Esophagus muscularis mucosa (tissue), 3 donors: ENCODE data around the gene HECTD4.

Experiments used
- POLR2A ChIP-seq: fragments of 450-650 bp; IDR thresholded peaks from one replicate; pipeline ENCODE4 v1.6.1; 2017; ENCODE audit warnings: antibody characterized with exemption, moderate library complexity, mild to moderate bottlenecking, low read depth
- POLR2AphosphoS5 ChIP-seq, 2 donors: sonication (generic); formaldehyde crosslinking; IDR thresholded peaks; one replicate each; pipeline ENCODE4 v1.6.1; 2017; ENCODE audit warnings: antibody characterized with exemption in 2 of 2
- TF ChIP-seq, protein P1 (sequence below), 3 experiments: fragments of 200-600 bp in 2 of 3; fragments of 450-650 bp in 1 of 3; sonication (generic) in 2 of 3; IDR thresholded peaks; one replicate each; pipeline ENCODE4 v1.5.1; 2017 to 2019; ENCODE audit warnings: antibody characterized with exemption in 3 of 3, mild to moderate bottlenecking in 2 of 3, moderate library complexity in 1 of 3

DNA sequence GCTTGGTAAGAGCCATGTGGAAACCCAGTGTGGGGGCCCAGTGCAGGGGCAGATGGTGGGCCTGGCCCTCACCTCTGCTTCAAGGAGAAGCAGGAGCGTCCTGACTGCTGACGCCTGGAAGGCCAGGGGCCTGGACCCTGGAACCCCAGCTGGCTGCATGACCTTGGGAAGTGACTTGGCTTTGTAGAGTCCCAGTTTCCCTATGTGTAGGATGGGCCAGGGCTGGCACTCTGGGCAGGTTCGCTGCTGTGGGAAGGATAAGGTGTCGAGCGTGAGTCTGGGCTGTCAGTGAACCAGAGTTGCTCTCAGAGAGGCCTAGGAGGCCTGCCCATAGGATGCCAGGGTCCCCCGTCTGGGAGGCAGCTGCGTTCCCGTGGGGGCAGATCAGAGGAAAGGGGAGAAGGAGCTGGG, 213.7 kb downstream of the HECTD4 start:
- no peak for TF ChIP-seq POLR2AphosphoS5 (IDR thresholded peaks at IDR 0.05)
- TF ChIP-seq, protein P1, sequence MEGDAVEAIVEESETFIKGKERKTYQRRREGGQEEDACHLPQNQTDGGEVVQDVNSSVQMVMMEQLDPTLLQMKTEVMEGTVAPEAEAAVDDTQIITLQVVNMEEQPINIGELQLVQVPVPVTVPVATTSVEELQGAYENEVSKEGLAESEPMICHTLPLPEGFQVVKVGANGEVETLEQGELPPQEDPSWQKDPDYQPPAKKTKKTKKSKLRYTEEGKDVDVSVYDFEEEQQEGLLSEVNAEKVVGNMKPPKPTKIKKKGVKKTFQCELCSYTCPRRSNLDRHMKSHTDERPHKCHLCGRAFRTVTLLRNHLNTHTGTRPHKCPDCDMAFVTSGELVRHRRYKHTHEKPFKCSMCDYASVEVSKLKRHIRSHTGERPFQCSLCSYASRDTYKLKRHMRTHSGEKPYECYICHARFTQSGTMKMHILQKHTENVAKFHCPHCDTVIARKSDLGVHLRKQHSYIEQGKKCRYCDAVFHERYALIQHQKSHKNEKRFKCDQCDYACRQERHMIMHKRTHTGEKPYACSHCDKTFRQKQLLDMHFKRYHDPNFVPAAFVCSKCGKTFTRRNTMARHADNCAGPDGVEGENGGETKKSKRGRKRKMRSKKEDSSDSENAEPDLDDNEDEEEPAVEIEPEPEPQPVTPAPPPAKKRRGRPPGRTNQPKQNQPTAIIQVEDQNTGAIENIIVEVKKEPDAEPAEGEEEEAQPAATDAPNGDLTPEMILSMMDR (IDR thresholded peaks at IDR 0.05), result no peak
- no peak for TF ChIP-seq POLR2A
